ENCODE measurements around the gene PRR5.

DNA sequence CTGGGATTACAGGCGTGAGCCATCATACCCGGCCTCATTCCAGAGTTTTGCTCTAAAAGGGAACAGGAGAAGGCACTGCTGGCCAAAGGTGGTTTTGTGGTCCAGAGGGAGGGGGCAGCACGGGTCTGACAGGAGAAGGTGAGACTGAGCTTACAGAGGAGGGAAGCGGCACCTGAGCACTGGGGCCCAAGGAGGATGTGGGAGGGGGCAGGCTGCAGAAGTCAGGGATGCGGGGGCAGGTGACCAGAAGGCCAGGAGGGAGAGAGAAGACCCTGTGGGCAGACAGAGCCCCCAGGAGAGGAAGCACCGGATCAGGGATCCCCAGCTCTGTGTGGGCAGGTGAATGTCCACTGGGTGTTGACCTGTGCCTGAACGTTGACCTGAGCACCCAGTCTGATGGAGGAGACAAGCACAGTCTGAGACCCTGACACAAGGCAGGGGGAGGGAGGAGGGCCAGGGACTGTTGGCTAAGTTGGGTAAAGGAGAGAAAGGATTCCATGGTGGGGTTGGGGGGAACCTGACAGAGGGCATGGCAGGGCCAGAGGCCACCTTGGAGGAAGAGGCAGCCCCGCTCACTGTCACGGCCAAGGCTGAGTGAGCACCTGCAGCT is 12.0 kb upstream of the PRR5 start:
- TF ChIP-seq, protein P1, sequence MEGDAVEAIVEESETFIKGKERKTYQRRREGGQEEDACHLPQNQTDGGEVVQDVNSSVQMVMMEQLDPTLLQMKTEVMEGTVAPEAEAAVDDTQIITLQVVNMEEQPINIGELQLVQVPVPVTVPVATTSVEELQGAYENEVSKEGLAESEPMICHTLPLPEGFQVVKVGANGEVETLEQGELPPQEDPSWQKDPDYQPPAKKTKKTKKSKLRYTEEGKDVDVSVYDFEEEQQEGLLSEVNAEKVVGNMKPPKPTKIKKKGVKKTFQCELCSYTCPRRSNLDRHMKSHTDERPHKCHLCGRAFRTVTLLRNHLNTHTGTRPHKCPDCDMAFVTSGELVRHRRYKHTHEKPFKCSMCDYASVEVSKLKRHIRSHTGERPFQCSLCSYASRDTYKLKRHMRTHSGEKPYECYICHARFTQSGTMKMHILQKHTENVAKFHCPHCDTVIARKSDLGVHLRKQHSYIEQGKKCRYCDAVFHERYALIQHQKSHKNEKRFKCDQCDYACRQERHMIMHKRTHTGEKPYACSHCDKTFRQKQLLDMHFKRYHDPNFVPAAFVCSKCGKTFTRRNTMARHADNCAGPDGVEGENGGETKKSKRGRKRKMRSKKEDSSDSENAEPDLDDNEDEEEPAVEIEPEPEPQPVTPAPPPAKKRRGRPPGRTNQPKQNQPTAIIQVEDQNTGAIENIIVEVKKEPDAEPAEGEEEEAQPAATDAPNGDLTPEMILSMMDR (IDR thresholded peaks at IDR 0.05), result no peak
- TF ChIP-seq POLR2A (IDR thresholded peaks at IDR 0.05), result no peak
